ENCODE results near the gene EFCAB9. TPM values are rescaled to one million over a fixed set of nuclear protein-coding genes. Genes with fewer than 3 reads are reported as not detected.

EFCAB9 gene
- total RNA-seq, 1 donor from 2014 or later = not detected

GRCh38 chr5:172224996-172225395 lies 31.0 kb downstream of the EFCAB9 start:
- no peak for TF ChIP-seq CTCF (IDR thresholded peaks at IDR 0.05)
- Mint-ChIP-seq H3K36me3 (ENCODE audit: unreplicated experiment) (peaks cover 36% of the 10 kb centered on the region), H3K4me1 (ENCODE audit: unreplicated experiment) (peaks cover 5% of the 10 kb centered on the region), H3K9me3 (ENCODE audit: unreplicated experiment) (no peaks in the 10 kb centered on the region), H3K27ac (ENCODE audit: unreplicated experiment) (no peak overlapping the region), H3K4me3 (ENCODE audit: unreplicated experiment) (no peak overlapping the region), H3K27me3 (ENCODE audit: unreplicated experiment) (no peaks in the 10 kb centered on the region)
- DNase-seq (ENCODE audit: extremely low spot score, unreplicated experiment) = no peak

GRCh38 chr5:172229904-172230303 lies 35.9 kb downstream of the EFCAB9 start:
- H3K4me1 Mint-ChIP-seq (ENCODE audit: unreplicated experiment) = peaks cover 10% of the 10 kb centered on the region
- peaks cover 31% of the 10 kb centered on the region for H3K36me3 Mint-ChIP-seq (ENCODE audit: unreplicated experiment)
- DNase-seq (ENCODE audit: extremely low spot score, unreplicated experiment) = no peak
- no peak overlapping the region for H3K4me3 Mint-ChIP-seq (ENCODE audit: unreplicated experiment)
- H3K9me3 Mint-ChIP-seq (ENCODE audit: unreplicated experiment) = no peaks in the 10 kb centered on the region
- H3K27me3 Mint-ChIP-seq (ENCODE audit: unreplicated experiment) = no peaks in the 10 kb centered on the region
- peak overlapping the region; percentile 32 for H3K27ac Mint-ChIP-seq (ENCODE audit: unreplicated experiment)
- no peak for TF ChIP-seq CTCF (IDR thresholded peaks at IDR 0.05)

- Mint-ChIP-seq H3K4me3 (ENCODE audit: unreplicated experiment) (no peak overlapping the region), H3K27ac (ENCODE audit: unreplicated experiment) (no peak overlapping the region), H3K36me3 (ENCODE audit: unreplicated experiment) (peaks cover 23% of the 10 kb centered on the region), H3K27me3 (ENCODE audit: unreplicated experiment) (no peaks in the 10 kb centered on the region), H3K4me1 (ENCODE audit: unreplicated experiment) (peaks cover 34% of the 10 kb centered on the region), H3K9me3 (ENCODE audit: unreplicated experiment) (no peaks in the 10 kb centered on the region)
- no peak for DNase-seq (ENCODE audit: extremely low spot score, unreplicated experiment)
- TF ChIP-seq CTCF (IDR thresholded peaks at IDR 0.05) = no peak
Observed at GRCh38 chr5:172234031-172234430, 40.1 kb downstream of the EFCAB9 start.

GRCh38 chr5:172235132-172235780 lies 41.3 kb downstream of the EFCAB9 start:
- Mint-ChIP-seq H3K9me3 (ENCODE audit: unreplicated experiment) (no peaks in the 10 kb centered on the region), H3K4me1 (ENCODE audit: unreplicated experiment) (peaks cover 28% of the 10 kb centered on the region), H3K27me3 (ENCODE audit: unreplicated experiment) (no peaks in the 10 kb centered on the region), H3K4me3 (ENCODE audit: unreplicated experiment) (no peak overlapping the region), H3K27ac (ENCODE audit: unreplicated experiment) (peak overlapping the region; percentile 19), H3K36me3 (ENCODE audit: unreplicated experiment) (peaks cover 16% of the 10 kb centered on the region)
- no peak for DNase-seq (ENCODE audit: extremely low spot score, unreplicated experiment)
- TF ChIP-seq CTCF (IDR thresholded peaks at IDR 0.05) = no peak

GRCh38 chr5:172235827-172236736 lies 42.1 kb downstream of the EFCAB9 start:
- Mint-ChIP-seq H3K27ac (ENCODE audit: unreplicated experiment) (no peak overlapping the region), H3K27me3 (ENCODE audit: unreplicated experiment) (no peaks in the 10 kb centered on the region), H3K4me1 (ENCODE audit: unreplicated experiment) (peaks cover 28% of the 10 kb centered on the region), H3K9me3 (ENCODE audit: unreplicated experiment) (no peaks in the 10 kb centered on the region), H3K4me3 (ENCODE audit: unreplicated experiment) (no peak overlapping the region), H3K36me3 (ENCODE audit: unreplicated experiment) (peaks cover 15% of the 10 kb centered on the region)
- no peak for DNase-seq (ENCODE audit: extremely low spot score, unreplicated experiment)
- TF ChIP-seq CTCF (IDR thresholded peaks at IDR 0.05) = no peak

Measured in osteocyte (in vitro differentiated cells).